IMR-90 (cell line): ENCODE results near the gene TMPRSS5.

Source experiments
- CTCF ChIP-seq: conservative IDR thresholded peaks from 2 replicates; pipeline ENCODE4 v1.5.1; 2012; ENCODE audit warnings: mild to moderate bottlenecking, low read depth, low read length, improper control_type of control experiment
- RAD21 ChIP-seq: IDR thresholded peaks from 2 replicates; pipeline ENCODE4 v1.6.1; 2012; ENCODE audit warnings: low read length, improper control_type of control experiment

GRCh38 chr11:113715882-113716625 is 9.9 kb upstream of the TMPRSS5 start:
- TF ChIP-seq CTCF (no peak), RAD21 (no peak)
